ENCODE measurements around the gene P2RX4. TPM values are rescaled to one million over a fixed set of nuclear protein-coding genes. Genes with fewer than 3 reads are reported as not detected.

P2RX4 gene
- total RNA-seq, 1 experiment from 2014 or later: 8.1 TPM

DNA sequence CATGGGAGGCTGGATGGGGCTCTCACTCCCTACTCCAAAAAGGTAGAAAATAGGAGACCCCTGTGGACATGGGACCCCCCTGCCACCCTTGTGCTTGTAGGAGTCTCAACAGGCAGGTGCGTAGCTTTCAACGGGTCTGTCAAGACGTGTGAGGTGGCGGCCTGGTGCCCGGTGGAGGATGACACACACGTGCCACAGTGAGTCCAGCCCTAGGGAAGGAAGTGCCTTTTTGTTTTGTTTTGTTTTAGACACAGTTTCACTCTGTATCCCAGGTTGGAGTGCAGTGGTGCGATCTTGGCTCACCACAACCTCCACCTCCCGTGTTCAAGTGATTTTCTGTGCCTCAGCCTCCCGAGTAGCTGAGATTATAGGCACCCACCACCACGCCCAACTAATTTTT is 12.9 kb downstream of the P2RX4 start:
- Mint-ChIP-seq H3K36me3 (ENCODE audit: insufficient read depth in 1 of 3, low read depth in 3 of 3) (peaks cover 0 to 5% (median 2%) of the 10 kb centered on the region in 3 experiments; a peak in 4 of 7 replicates), H3K9me3 (no peaks in the 10 kb centered on the region), H3K4me1 (peaks cover 0 to 3% of the 10 kb centered on the region in 2 experiments; a peak in 1 of 4 replicates), H3K27me3 (ENCODE audit: low read depth) (no peaks in the 10 kb centered on the region), H3K27ac (no peak overlapping the region), H3K4me3 (no peak overlapping the region)
- no peak overlapping the region for H2BK120ac ChIP-seq (ENCODE audit: low read depth, low read length, poor library complexity, severe bottlenecking)
- no peak overlapping the region for H3K4ac ChIP-seq (ENCODE audit: low read depth, low read length)
- no peak overlapping the region for H3K14ac ChIP-seq (ENCODE audit: insufficient read depth, low read length)
- no peaks in the 10 kb centered on the region for H3K9me3 ChIP-seq (ENCODE audit: control insufficient read depth, low read depth, low read length)
- no peak overlapping the region for H3K18ac ChIP-seq (ENCODE audit: insufficient read length, low read depth, low read length)
- H3K23me2 ChIP-seq (ENCODE audit: insufficient read length, low read depth, low read length, poor library complexity, severe bottlenecking): no peaks in the 10 kb centered on the region
- H3K27me3 ChIP-seq (ENCODE audit: insufficient read depth, low read length): no peaks in the 10 kb centered on the region
- no peak overlapping the region for H2BK12ac ChIP-seq (ENCODE audit: insufficient read length, low read depth, low read length)
- no peak overlapping the region for H3T11ph ChIP-seq (ENCODE audit: low read length)
- H3K4me2 ChIP-seq (ENCODE audit: insufficient read depth, insufficient read length, low read length): no peak overlapping the region
- H3K27ac ChIP-seq (ENCODE audit: insufficient read length, low read depth, low read length): no peak overlapping the region
- no peaks in the 10 kb centered on the region for H3K4me1 ChIP-seq (ENCODE audit: insufficient read depth, low read length)
- TF ChIP-seq CTCF (conservative IDR thresholded peaks at IDR 0.05): no peak
- H2AK5ac ChIP-seq (ENCODE audit: insufficient read length, low read length): no peak overlapping the region
- no peak for DNase-seq
- no peak overlapping the region for H2BK20ac ChIP-seq (ENCODE audit: low read depth, low read length, poor library complexity, severe bottlenecking)
- no peaks in the 10 kb centered on the region for H3K79me1 ChIP-seq (ENCODE audit: insufficient read depth, low read depth, low read length, poor library complexity, severe bottlenecking)
- no peak overlapping the region for H4K91ac ChIP-seq (ENCODE audit: insufficient read length, low read depth, low read length)
- H4K20me1 ChIP-seq (ENCODE audit: control insufficient read depth, insufficient read depth, insufficient read length): no peaks in the 10 kb centered on the region
- no peak overlapping the region for H4K5ac ChIP-seq (ENCODE audit: insufficient read length, low read depth, low read length)
- no peak overlapping the region for H2BK5ac ChIP-seq (ENCODE audit: insufficient read length, low read length)
- no peak overlapping the region for H4K8ac ChIP-seq (replicated peaks; ENCODE audit: insufficient read length, low read depth, low read length)
- H2BK15ac ChIP-seq (ENCODE audit: low read depth, low read length): no peak overlapping the region
- H3K23ac ChIP-seq (ENCODE audit: insufficient read length, low read depth, low read length): no peak overlapping the region
- no CpG with 5 or more reads among the region's 10 CpGs for WGBS (ENCODE audit: extremely low coverage, insufficient read length, low lambda C conversion rate)
- H3K9ac ChIP-seq (ENCODE audit: extremely low read depth, insufficient read length, low read length): no peak overlapping the region
- H3K56ac ChIP-seq (ENCODE audit: insufficient read length, low read depth, low read length): no peak overlapping the region
- H3K79me2 ChIP-seq (ENCODE audit: insufficient read depth, low read length): no peaks in the 10 kb centered on the region
- no peak overlapping the region for H2AFZ ChIP-seq (ENCODE audit: low read length)

Measured in H9 (cell line).